Measurements from ENCODE around the gene RARRES1. TPM values are rescaled to one million over a fixed set of nuclear protein-coding genes. Genes with fewer than 3 reads are reported as not detected.

The RARRES1 gene
- total and polyA plus RNA-seq, 2 experiments from 2014 or later: 1.2 to 1.7 TPM

DNA sequence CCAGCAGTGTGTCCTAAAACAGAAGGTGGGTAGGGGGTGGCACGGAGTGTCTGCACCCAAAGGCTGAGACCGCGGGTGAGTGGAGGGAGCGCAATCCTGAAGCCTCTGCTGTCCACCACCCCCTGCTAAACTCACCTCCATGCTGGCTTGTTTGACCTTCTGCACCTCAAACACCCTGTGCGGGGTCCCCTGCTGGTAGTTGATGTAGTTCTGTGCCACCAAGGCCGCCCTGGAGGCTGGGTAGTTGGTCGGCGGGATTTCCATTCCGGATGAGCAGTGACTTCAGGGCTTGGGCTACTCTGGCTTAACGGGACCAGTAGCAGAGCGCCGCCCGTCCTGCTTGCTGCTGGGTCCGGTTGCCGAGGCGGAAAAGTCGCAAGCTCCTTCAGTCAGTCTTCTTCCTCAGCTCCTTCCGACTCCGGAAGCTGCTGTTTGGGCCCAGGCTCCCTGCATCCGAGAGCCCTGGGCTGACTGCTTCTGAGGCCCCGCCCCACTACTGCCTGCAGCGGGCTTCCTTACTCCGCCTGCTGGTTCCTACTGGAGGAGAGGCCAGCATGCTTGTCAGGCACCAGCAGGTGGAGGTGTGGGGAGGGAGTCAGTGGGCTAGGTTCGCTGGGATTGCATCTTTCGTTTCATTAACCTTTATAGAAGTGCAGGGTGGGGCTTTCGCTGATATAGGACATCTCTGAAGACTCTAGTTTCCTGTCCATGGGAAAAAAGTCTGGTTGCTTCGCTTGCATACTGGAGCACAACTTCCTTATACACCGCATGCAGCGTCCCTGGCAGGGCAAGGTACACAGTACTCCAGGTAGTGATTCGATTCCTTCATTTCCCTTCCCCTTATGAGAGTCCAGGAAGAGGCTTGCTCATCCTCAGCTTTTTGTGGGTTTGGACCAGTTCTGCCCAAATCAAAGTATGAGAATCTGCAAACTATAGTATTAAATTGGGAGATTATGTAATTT, 59.8 kb downstream of the RARRES1 start, which contains the start of gene LXN:
Gene LXN (minus strand): TSS at position 434 of the 962 bp plus-strand sequence. CDS start 170 bp downstream, at position 264.
- in situ Hi-C loops (cut with MboI): no loop called here
- 19% methylated on average over 29 to 30 of the region's 30 CpGs for WGBS, 2 experiments (ENCODE audit: low coverage in 1 of 2, low lambda C conversion rate in 2 of 2, missing lambda C conversion rate in 2 of 2)

DNA sequence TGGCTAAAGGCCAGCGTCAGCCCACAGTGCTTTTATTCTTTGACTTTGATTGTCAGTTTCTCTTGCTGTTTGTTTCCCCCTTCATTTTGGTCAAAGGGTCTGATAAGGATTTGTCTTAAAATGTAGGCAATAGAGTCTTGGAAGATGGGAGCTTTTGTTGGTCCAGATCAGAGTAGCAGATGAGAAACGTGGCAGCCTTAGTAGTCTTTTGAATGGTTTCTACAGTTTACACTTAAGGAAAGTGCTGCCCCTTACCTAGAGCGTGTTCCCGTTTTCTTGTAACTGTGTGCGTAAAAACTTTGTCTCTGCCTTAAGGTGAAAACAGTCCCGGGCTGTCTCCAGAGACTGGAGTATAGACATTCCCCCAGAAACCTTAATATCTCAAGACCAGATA, 60.4 kb downstream of the RARRES1 start:
- 14 to 15% methylated on average over 6 of the region's 6 CpGs for WGBS, 2 experiments (ENCODE audit: low coverage in 1 of 2, low lambda C conversion rate in 2 of 2, missing lambda C conversion rate in 2 of 2)
- H3K4me3 ChIP-seq: peak overlapping the region; percentile 84
- H3K9me3 ChIP-seq (ENCODE audit: low read depth): no peaks in the 10 kb centered on the region
- in situ Hi-C loops (cut with MboI): no loop called here
- H3K4me2 ChIP-seq (ENCODE audit: unreplicated experiment): peak overlapping the region; percentile 88
- H2AFZ ChIP-seq: peak overlapping the region; percentile 76
- H3F3A ChIP-seq (ENCODE audit: insufficient read depth): peaks cover 9% of the 10 kb centered on the region; the same call in 1 of the 2 replicates
- H3K36me3 ChIP-seq (ENCODE audit: low read depth): peaks cover 12% of the 10 kb centered on the region
- H3K27ac ChIP-seq: peak overlapping the region; percentile 76
- peaks cover 8% of the 10 kb centered on the region; the same call in 1 of the 2 replicates for H3K4me1 ChIP-seq (ENCODE audit: insufficient read depth)
- H3K27me3 ChIP-seq (replicated peaks; ENCODE audit: insufficient read depth): no peaks in the 10 kb centered on the region
- no peaks in the 10 kb centered on the region for H4K20me1 ChIP-seq (ENCODE audit: insufficient read depth)
- DNase-seq: peak; percentile 39
- H3K9ac ChIP-seq: peak overlapping the region; percentile 85
- H3K79me2 ChIP-seq (ENCODE audit: insufficient read depth): peaks cover 32% of the 10 kb centered on the region
- no peak for TF ChIP-seq EZH2phosphoT487 (IDR thresholded peaks at IDR 0.05; ENCODE audit: insufficient read depth, low read depth)
- TF ChIP-seq EZH2 (IDR thresholded peaks at IDR 0.05; ENCODE audit: insufficient read depth, poor library complexity, severe bottlenecking): no peak
- H3K9me2 ChIP-seq (ENCODE audit: insufficient read depth): no peaks in the 10 kb centered on the region

More for the DNA sequence above, 59.8 kb downstream of the RARRES1 start, which contains the start of gene LXN:
- Histone ChIP-seq H3K4me3 (peak within 1 kb of the TSS; percentile 84), H4K20me1 (ENCODE audit: insufficient read depth) (no peaks in the 10 kb centered on the region), H3K9ac (peak within 1 kb of the TSS; percentile 85), H3K9me3 (ENCODE audit: low read depth) (no peaks in the 10 kb centered on the region), H3K27ac (peak within 1 kb of the TSS; percentile 76), H3K4me2 (ENCODE audit: unreplicated experiment) (peak within 1 kb of the TSS; percentile 88), H3F3A (ENCODE audit: insufficient read depth) (peaks cover 9% of the 10 kb centered on the region; the same call in 1 of the 2 replicates), H3K9me2 (ENCODE audit: insufficient read depth) (no peaks in the 10 kb centered on the region), H3K27me3 (replicated peaks; ENCODE audit: insufficient read depth) (no peaks in the 10 kb centered on the region), H3K36me3 (ENCODE audit: low read depth) (peaks cover 9% of the 10 kb centered on the region), H2AFZ (peak within 1 kb of the TSS; percentile 76), H3K4me1 (ENCODE audit: insufficient read depth) (peaks cover 8% of the 10 kb centered on the region; the same call in 1 of the 2 replicates), H3K79me2 (ENCODE audit: insufficient read depth) (peaks cover 32% of the 10 kb centered on the region)
- TF ChIP-seq EZH2 (IDR thresholded peaks at IDR 0.05; ENCODE audit: insufficient read depth, poor library complexity, severe bottlenecking) (no peak), EZH2phosphoT487 (IDR thresholded peaks at IDR 0.05; ENCODE audit: insufficient read depth, low read depth) (no peak)
- peak; percentile 93 for DNase-seq

DNA sequence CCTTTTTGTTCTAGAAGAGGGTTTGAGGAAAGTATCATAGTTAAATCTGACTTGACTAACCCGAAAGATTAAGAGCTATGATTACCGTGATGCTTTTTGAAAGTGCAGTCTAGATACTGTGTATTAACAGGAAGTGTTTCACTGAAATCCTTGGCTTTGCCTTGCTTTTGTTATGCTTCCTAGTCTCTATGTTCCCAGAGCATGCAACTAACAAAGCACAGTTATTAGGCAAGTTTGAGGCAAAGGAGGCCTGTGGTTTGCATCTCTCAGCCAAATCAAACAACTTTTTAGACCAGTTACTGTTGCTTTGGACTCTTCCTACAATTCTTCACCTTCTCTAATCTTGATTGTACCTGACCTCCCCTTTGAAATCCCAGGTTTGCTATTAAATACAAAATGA, 63.8 kb downstream of the RARRES1 start:
- no peaks in the 10 kb centered on the region for H4K20me1 ChIP-seq (ENCODE audit: insufficient read depth)
- in situ Hi-C loops (cut with MboI): loop anchor here (10.0 kb wide), 1 partner anchor 126 kb away; no protein-coding TSS in a partner anchor
- H3K9me3 ChIP-seq (ENCODE audit: low read depth): no peaks in the 10 kb centered on the region
- TF ChIP-seq EZH2phosphoT487 (IDR thresholded peaks at IDR 0.05; ENCODE audit: insufficient read depth, low read depth) (no peak), EZH2 (IDR thresholded peaks at IDR 0.05; ENCODE audit: insufficient read depth, poor library complexity, severe bottlenecking) (no peak)
- H3K4me2 ChIP-seq (ENCODE audit: unreplicated experiment): no peak overlapping the region
- peak; percentile 43 for DNase-seq
- H3K79me2 ChIP-seq (ENCODE audit: insufficient read depth): peaks cover 37% of the 10 kb centered on the region
- peaks cover 9% of the 10 kb centered on the region; the same call in 1 of the 2 replicates for H3F3A ChIP-seq (ENCODE audit: insufficient read depth)
- no peaks in the 10 kb centered on the region for H3K9me2 ChIP-seq (ENCODE audit: insufficient read depth)
- H3K27me3 ChIP-seq (replicated peaks; ENCODE audit: insufficient read depth): no peaks in the 10 kb centered on the region
- H3K36me3 ChIP-seq (ENCODE audit: low read depth): peaks cover 40% of the 10 kb centered on the region
- H3K4me1 ChIP-seq (ENCODE audit: insufficient read depth): peaks cover 8% of the 10 kb centered on the region; the same call in 1 of the 2 replicates
- WGBS, 2 experiments (ENCODE audit: low coverage in 1 of 2, low lambda C conversion rate in 2 of 2, missing lambda C conversion rate in 2 of 2): 98% methylated on average over 2 of the region's 2 CpGs
- no peak overlapping the region for H2AFZ ChIP-seq
- H3K27ac ChIP-seq: no peak overlapping the region
- H3K9ac ChIP-seq: no peak overlapping the region
- no peak overlapping the region for H3K4me3 ChIP-seq

DNA sequence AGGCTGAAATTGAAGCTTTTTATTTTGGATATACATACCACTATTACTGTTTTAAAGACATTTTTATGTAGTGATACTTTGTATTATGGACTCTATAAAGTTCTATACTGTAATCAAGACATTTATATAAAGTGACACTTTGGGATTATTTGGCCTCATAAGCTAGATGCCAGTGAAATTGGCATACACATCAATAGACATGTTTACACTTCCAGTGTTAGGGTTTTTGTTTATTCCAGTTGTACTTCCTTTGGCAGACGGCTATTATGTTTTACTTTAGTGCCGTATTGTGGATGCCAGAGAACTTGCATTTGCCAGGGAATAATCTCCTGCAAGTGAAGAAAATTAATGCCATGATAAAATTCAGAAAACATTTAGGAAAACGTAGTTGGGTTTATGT, 65.8 kb downstream of the RARRES1 start:
- in situ Hi-C loops (cut with MboI): loop anchor here (10.0 kb wide), 1 partner anchor 128 kb away; no protein-coding TSS in a partner anchor
- H3K9ac ChIP-seq: no peak overlapping the region
- H3K36me3 ChIP-seq (ENCODE audit: low read depth): peaks cover 55% of the 10 kb centered on the region
- H3K4me1 ChIP-seq (ENCODE audit: insufficient read depth): peaks cover 4% of the 10 kb centered on the region; the same call in 1 of the 2 replicates
- H3K4me3 ChIP-seq: no peak overlapping the region
- peaks cover 29% of the 10 kb centered on the region for H3K79me2 ChIP-seq (ENCODE audit: insufficient read depth)
- no peak overlapping the region for H2AFZ ChIP-seq
- H3K27ac ChIP-seq: no peak overlapping the region
- TF ChIP-seq EZH2phosphoT487 (IDR thresholded peaks at IDR 0.05; ENCODE audit: insufficient read depth, low read depth) (no peak), EZH2 (IDR thresholded peaks at IDR 0.05; ENCODE audit: insufficient read depth, poor library complexity, severe bottlenecking) (no peak)
- no peaks in the 10 kb centered on the region for H3K27me3 ChIP-seq (replicated peaks; ENCODE audit: insufficient read depth)
- no peaks in the 10 kb centered on the region for H4K20me1 ChIP-seq (ENCODE audit: insufficient read depth)
- H3K9me2 ChIP-seq (ENCODE audit: insufficient read depth): no peaks in the 10 kb centered on the region
- WGBS, 2 experiments (ENCODE audit: low coverage in 1 of 2, low lambda C conversion rate in 2 of 2, missing lambda C conversion rate in 2 of 2): 85 to 88% methylated on average over 3 of the region's 3 CpGs
- DNase-seq: no peak
- H3K4me2 ChIP-seq (ENCODE audit: unreplicated experiment): no peak overlapping the region
- H3F3A ChIP-seq (ENCODE audit: insufficient read depth): peaks cover 2% of the 10 kb centered on the region; the same call in 1 of the 2 replicates
- H3K9me3 ChIP-seq (ENCODE audit: low read depth): no peaks in the 10 kb centered on the region

Data from GM23248 (cell line).